HG03432 (cell line): Measurements from ENCODE around the gene ADCK2.
"Not testable (repeated sequence)": the region's sequence is repeated elsewhere in the genome, so short reads cannot be mapped to it uniquely, and the experiment has no call there.

Source experiments
- ATAC-seq: cut with Tn5 transposase; IDR thresholded peaks from one replicate; pipeline ENCODE4 v1.9.1; 2021; ENCODE audit warnings: mild to moderate bottlenecking, moderate library complexity; ENCODE audit not compliant: unreplicated experiment

ADCK2 gene

DNA sequence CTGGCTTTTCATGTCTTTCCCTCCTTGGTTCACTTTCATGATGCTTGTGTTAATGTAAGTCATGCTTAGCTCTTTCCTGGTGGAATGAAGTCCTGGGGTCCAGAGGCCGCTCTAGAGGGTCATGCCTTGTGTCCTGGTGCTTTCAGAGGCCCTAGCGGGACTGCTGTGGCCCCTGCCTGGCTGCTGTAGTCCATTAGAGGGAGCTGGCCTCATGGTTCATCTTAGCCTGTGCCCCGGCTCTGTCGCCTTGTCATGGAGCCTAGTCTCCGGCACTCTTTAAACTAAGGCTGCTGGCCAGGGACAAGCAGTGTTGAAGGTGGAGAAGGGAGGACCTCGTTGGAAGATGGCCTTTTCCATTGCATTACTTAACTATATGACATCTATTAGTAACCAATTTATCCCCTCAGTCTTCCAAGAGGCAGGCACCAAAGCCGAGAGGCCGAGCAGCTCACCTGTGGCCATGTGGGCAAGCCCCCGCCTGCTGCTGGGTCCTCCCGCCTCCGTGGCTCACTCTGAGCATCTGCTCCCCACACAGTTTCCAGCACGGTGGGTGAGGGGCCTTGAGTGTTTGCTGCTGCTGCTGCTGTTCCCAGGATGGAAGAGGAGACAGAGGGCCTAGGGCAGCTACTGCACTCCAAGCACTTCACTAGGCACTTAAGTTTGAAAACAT, 18.8 kb downstream of the ADCK2 start:
- no peak for ATAC-seq

DNA sequence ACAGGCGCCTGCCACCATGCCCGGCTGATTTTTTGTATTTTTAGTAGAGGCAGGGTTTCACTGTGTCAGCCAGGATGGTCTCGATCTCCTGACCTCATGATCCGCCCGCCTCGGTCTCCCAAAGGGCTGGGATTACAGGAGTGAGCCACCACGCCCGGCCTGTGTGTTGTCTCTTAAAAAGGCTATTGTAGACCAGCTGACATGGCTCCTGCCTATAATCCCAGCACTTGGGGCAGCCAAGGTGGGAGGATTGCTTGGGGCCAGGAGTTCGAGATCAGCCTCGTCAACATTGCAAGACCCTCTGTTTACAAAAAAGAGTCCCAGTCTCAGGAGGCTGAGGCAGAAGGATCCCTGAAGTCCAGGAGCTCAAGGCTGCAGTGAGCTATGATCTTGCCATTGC, 21.1 kb downstream of the ADCK2 start:
- not testable (repeated sequence) for ATAC-seq

DNA sequence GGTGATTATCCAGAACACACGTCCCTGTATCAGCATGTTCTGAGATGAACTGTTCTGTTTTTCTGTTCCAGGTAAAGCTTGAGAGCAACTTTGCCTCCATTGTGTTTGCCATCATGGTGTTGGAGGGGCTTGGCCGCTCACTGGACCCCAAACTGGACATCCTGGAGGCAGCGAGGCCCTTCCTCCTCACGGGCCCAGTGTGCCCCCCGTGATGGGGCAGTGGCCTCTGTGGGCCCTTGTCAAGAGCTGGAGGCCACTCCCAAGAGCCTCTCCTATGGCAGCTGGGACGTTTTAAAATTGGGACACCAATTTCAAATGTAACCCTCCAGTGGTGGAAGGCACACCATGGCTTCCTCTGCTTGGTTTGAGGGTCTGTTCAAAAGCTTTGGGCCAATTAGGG, 21.8 kb downstream of the ADCK2 start:
- ATAC-seq: no peak

DNA sequence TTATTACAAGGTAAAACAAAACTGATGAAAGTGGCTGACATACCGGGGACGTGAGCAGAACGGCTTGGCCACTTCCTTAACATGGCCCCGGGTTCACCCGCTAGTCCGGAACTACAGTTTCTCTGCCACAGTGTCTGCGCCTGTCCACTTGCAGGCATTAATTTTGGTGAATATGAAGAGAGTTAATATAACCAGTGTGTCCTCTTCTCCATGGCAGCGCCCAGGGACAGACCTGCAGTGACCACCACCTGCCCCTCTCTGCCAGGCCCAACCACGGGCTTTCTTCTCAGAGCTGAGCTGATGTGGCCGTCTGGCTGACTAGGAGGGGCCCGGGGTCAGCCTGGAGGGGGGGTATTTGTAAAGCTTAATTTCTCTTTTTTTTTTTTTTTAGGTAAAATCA, 22.6 kb downstream of the ADCK2 start:
- ATAC-seq: no peak

DNA sequence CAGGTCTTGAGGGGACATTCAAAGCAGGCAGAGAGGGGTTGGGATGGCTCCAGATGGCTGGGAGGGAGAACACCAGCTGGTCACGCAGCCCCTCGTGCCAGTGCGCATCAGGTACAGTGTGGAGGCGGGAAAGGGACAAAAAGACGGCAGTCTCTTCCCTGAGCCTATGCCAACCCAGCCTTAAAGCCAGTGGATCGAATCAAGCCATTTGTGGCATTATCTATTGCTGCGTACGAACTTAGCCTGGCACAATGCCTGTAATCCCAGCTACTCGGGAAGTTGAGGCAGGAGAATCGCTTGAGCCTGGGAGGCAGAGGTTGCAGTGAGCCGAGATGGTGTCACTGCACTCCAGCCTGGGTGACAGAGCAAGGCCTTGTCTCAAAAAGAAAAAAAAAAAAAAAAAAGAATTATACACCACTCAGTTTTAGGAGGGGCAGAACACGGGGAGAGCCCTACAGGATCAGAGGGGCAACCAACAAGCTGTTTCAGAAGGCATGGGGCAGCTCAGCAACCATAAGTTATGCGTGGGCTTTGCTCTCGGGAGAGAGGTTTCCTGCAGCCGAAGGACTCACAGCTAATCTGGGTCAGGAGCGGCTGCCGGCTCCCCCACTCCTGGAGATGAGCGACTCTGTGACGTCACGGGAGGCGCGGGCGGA, 23.4 kb downstream of the ADCK2 start:
- ATAC-seq: no peak

DNA sequence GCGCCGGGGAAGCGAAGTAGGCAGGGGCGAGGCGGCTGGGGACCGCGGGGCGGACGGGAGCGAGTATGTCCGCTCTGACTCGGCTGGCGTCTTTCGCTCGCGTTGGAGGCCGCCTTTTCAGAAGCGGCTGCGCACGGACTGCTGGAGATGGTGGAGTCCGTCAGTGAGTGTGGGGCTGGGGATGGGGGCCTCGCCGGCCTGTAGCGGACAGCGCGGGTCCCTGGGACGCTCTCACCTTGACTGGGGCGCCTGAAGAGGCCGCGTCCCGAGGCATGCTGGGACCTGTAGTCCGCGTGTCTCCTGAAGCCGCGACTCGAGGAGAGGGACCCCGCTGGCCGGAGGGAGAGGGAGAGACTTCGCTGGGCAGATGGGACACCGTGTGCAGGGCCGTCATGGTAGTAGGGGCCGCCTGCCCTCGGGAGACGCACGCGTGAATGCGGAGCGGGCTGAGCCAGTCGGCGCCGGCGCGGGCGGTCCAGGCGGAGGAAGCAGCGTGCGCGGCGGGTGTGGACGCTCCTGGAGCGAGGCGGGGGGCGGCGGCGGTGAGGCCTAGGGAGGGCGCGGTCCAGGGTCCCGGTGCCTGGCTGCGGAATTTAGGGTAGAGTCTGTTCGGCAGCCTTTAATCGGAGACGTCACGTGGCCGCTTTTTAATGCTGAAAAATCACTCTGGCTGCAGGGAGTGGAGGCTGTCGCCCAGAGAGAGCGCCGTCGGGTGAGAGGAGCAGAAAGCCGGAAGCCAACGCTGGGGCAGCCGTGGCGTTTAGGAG, 24.1 kb downstream of the ADCK2 start, which contains the start of gene NDUFB2:
Gene NDUFB2, plus strand, starts transcription at position 29 of the 767 bp plus-strand sequence. Its CDS starts 37 bp downstream, at position 66.
- ATAC-seq: peak; percentile 94

DNA sequence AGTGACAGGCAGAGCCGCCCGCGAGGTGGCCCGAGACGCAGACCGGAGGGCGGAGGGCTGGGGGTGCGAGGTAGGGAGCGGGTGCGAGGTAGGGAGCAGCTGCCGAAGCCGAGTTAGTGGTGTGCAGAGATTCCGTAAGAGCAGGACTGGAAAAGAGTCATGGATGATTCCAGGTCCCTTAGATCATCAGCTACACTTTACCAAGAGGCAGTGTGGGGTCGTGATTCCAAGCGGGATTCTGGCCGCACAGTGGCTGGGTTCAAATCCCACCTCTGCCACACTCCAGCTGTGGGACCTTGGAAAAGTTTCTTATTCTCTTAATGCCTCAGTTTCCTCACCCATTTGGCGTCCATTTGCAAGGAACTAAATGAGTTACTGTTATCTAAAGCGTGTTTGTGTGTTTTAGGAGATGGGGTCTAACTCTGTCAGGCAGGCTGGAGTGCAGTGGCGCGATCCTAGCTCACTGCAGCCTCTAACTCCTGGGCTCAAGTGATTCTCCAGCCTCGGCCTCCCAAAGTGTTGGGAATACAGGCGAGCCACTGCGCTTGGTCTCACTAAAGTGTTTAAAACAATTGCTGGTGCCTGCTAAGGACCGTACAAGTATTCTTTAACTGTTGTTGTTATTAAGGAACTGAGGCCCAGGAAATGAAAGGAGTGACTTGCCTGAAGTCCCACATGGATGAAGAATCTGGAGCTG, 24.9 kb downstream of the ADCK2 start:
- no peak for ATAC-seq

DNA sequence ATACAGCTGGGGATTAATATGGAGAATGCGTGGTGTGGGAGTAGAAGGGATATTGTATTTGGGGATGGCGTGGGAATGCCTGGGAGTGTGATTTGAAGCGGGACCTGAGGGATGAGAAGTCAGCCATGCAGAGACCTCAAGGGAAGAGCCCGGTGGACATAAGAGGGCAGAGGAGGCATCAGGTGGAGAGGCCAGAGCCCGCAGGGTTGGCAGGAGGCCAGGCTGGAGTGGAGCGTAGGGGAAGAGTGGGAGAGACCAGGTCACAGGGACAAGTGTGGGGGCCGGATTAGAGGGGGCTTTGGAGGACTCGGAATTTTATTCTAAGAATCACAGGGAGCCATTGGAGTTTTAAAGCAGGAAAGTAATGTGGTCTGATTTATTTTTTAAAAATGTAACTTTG, 25.7 kb downstream of the ADCK2 start:
- no peak for ATAC-seq

DNA sequence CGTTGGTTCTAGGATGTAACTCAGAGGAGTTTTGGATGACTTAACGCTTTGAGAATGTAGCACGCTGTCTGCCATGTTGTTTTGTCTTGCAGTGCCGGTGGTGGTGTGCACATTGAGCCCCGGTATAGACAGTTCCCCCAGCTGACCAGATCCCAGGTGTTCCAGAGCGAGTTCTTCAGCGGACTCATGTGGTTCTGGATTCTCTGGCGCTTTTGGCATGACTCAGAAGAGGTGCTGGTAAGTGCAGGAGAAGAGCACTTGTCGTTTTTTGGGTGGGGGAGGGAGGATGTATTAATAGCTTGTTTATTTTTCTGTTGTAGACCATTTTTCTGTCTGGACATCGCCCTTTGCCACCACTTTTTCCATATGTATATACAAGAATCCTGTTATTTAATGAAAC, 30.0 kb downstream of the ADCK2 start:
- no peak for ATAC-seq

DNA sequence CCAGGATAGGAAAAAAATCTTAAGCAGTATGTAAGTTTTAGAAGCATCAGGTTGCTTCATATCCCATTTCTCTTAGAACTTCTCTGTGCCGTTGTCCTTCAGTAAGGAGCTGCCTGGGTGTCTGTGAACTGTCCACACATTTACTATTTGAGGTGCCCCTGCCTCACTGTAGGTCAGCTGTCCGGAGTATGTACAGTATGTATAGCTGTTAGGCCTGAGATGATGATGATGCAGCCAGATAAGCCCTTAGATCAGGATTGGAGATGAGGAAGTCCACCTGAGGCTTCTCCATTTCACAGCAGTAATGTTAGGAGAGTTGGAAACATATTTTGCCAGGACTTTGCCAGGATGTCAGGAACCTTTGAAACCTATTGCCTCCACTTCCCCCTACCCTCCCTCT, 31.5 kb downstream of the ADCK2 start:
- ATAC-seq: no peak

DNA sequence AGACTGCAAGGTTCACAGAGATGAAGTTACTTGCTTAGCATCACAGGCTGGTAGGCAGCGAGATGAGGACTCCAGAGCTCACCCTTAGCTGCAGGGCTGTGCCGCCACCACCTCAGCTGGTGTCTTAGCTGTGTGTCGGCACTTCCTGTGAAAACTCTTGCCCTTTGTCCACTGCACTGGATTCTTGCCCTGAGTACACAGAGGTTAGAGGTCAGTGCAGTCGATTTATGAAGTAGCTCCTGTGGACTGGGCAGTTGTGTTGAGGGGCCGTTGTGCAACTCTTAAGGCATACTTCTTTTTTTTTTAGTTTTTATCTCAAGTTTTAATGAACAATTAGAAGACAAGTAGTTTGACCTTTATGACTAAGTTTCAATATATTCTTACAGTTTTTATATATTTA, 34.4 kb downstream of the ADCK2 start:
- no peak for ATAC-seq

DNA sequence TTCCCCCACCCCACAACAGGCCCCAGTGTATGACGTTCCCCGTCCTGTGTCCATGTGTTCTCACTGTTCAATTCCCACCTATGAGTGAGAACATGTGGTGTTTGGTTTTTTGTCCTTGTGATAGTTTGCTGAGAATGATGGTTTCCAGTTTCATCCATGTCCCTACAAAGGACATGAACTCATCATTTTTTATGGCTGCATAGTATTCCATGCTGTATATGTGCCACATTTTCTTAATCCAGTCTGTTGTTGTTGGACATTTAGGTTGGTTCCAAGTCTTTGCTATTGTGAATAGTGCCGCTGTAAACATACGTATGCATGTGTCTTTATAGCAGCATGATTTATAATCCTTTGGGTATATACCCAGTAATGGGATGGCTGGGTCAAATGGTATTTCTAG, 36.0 kb downstream of the ADCK2 start:
- ATAC-seq: not testable (repeated sequence)

DNA sequence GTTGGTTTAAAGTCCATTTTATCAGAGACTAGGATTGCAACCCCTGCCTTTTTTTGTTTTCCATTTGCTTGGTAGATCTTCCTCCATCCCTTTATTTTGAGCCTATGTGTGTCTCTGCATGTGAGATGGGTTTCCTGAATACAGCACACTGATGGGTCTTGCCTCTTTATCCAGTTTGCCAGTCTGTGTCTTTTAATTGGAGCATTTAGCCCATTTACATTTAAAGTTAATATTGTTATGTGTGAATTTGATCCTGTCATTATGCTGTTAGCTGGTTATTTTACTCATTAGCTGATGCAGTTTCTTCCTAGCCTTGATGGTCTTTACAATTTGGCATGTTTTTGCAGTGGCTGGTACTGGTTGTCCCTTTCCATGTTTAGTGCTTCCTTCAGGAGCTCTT, 39.6 kb downstream of the ADCK2 start:
- not testable (repeated sequence) for ATAC-seq

DNA sequence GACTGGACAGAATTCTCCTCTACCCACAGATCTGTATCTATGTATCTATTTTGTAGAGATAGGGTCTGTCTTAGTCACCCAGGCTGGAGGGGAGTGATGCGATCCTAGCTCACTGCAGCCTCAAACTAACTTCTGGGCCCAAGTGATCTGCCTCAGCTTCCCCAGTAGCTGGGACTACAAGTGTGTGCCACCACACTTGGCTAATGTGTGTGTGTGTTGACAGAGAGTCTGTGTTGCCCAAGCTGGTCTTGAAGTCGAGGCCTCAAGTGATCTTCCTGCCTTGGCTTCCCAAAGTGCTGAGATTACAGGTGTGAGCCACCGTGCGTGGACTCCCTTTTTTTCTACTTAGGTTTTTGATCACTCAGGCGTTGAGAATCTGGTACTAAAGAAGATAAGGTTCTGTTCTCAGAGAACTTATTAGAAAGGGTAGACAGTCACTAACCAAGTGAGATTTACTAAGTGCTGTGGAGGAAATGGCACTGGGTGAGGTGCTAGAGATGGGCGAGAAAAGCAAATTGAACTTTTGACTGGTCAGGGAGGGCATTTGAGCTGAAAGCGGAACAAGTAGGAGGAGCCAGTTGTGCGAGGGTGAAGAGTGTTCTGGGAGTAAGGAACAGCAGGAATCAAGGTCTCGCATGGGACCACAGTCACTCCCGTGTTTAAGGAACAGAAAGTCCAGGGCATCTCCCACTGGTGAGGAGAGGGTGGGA, 41.7 kb downstream of the ADCK2 start:
- no peak for ATAC-seq

DNA sequence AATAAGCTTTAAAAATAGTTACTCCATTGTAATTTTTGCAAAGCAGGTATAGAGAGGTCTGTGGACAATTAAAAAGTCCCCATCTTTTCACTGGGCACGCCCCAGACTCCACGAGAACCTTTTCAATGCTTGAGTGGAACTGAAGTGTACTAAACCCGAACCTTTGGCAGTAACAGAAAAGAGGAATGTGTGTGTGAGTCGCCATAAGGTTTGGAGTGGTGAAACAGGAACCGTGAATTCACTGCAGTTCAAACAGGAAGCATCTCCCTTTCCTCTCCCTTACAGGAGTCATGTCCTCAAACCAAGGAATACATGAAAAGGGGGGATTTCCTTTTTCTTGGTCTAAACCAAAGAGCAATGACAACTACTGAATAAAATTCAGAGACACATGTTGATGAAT, 47.0 kb downstream of the ADCK2 start:
- ATAC-seq: no peak

DNA sequence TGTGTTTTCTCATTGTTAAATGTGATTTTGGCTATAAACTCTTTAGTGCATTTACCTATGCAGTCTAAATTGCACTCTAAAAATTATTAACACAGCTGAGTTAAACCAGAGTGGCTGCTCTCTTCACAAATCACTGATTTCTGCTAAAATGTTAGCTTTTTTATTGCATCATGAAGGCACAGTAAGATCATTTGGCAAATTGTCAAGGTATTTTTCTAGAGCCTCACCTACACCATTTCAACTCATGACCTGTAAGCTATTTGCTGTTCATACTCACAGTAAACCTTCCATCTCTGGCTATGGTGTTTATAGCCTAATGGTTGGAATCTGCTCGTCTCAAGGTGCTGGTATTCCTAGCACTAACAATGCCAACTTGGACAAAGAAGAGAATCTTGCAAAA, 49.5 kb downstream of the ADCK2 start:
- ATAC-seq: no peak

DNA sequence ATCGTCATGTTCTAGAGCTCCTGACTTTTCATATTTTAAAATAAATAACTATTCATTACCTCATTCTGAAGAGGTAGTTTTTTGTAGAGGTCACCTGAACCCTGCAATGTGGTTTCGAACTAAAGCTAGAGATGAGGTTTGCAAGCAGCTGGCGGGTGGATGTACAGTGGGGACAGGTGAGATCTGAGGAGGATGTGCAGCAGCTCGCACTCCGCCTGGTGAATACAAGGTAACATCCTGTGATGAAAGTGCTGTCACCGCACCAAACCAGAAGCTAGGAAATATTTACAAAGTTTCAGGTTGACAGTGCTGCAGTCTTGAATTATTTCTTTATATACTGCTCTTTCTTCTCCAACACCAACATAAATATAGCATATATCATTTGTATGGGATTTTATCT, 50.3 kb downstream of the ADCK2 start:
- no peak for ATAC-seq

DNA sequence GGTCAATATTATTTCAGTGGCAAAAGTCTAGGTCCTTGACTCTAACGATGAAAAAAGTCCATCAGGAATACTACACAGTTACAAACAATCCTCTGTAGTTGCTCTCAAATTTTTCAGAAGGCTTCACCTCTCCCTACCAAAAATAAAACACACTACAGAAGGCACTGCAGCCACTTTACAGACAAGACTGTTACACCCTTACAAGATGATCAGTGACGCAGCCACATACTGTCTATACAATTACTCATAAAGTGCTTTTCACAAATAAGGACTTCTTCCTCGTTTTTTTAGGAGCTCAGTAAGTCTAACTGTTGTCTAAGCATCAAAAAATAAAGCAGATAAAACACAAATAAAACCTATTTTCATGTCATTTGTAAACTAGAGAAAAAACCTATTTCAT, 50.8 kb downstream of the ADCK2 start:
- no peak for ATAC-seq

DNA sequence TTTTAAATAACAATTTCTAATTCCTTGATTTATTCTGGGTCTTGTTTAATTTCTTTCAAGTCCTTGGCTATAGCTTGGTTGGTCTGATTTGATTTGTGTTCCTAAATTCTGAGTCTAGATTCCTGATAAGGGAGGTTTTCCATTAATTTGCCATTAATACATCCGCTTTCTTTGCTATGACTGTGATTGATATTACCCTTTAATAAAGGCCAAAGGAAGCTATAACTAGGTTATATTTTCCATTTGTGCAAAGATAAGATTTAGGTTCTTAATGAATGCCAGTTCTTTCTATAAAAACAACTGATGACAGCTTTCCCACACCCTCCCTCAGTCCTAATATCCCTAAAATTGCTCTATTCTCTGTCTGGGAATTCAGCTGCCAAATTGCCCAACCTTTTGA, 52.0 kb downstream of the ADCK2 start:
- no peak for ATAC-seq

DNA sequence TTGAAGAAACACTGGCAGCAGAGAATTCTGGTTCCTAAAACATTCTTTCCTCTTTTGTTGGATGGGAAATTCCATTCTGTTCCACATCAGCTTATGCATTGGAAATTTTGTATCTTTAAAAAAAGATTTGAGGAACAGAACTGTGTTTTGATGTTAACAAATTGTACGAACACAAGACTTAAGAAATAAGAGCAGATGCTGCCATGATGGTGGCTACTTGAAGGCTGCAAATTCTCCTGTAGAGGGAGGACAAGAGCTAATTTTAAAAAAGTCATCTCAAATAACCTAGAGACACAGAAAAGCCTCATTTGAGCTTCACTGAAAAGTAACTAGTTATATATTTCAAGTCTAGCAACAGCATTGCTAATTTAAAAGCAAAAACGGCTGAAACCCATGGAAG, 53.5 kb downstream of the ADCK2 start:
- ATAC-seq: no peak

DNA sequence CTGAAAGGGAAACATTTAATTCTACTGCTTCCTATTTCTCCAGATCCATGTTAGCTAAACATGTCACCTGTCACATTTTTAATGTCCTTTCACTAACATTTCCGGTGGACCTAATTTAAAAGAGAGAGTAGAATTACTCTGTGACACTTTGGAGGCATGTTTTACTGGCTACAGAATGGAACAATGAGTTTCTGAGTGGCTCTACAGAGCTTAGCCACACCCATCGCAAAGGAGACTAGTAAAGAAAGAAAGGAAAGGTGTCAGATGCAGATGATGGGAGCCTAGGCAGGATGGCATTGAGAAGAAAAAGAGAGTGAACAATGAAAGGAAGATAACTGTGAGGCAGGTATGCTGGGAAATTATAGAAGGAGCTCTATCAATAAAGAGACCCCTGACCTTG, 59.7 kb downstream of the ADCK2 start:
- ATAC-seq: no peak
